HepG2 (cell line): Measurements from ENCODE around the gene SIGLEC1. TPM values are rescaled to one million over a fixed set of nuclear protein-coding genes. Genes with fewer than 3 reads are reported as not detected.

Source experiments
- BORCS8-MEF2B ChIP-seq: sonication (generic); formaldehyde crosslinking; IDR thresholded peaks from 2 replicates; pipeline ENCODE4 v1.8.0; 2022; ENCODE audit warnings: mild to moderate bottlenecking, missing genetic modification reagents
- CC2D1A ChIP-seq: sonication (generic); formaldehyde crosslinking; IDR thresholded peaks from 2 replicates; pipeline ENCODE4 v1.8.1; 2023; ENCODE audit warnings: mild to moderate bottlenecking, missing genetic modification reagents
- GATAD1 ChIP-seq: IDR thresholded peaks from 2 replicates; pipeline ENCODE4 v1.6.1; 2016; ENCODE audit warnings: missing genetic modification reagents, missing compliant biosample characterization
- HNF4G ChIP-seq, 2 experiments: sonication (generic) in 1 of 2; formaldehyde crosslinking in 1 of 2; IDR thresholded peaks; 2 replicates each; pipeline versions ENCODE4 v1.4.0 to v1.6.1; 2011 to 2020; ENCODE audit warnings: borderline replicate concordance in 2 of 2, low read depth in 2 of 2, mild to moderate bottlenecking in 2 of 2, low read length in 1 of 2, missing genetic modification reagents in 1 of 2, moderate library complexity in 1 of 2
- HNRNPLL ChIP-seq: fragments of 200-400 bp; formaldehyde crosslinking; IDR thresholded peaks from 2 replicates; pipeline ENCODE4 v1.6.1; 2017; ENCODE audit warnings: mild to moderate bottlenecking, low read depth, low read length; ENCODE audit not compliant: poor library complexity, severe bottlenecking
- MLLT10 ChIP-seq: sonication (generic); formaldehyde crosslinking; IDR thresholded peaks from 2 replicates; pipeline ENCODE4 v1.4.0; 2020; ENCODE audit warnings: missing genetic modification reagents
- MZF1 ChIP-seq: sonication (generic); formaldehyde crosslinking; IDR thresholded peaks from 2 replicates; pipeline ENCODE4 v1.8.1; 2023; ENCODE audit warnings: mild to moderate bottlenecking, missing genetic modification reagents, borderline replicate concordance
- NFIB ChIP-seq: sonication (generic); formaldehyde crosslinking; IDR thresholded peaks from 2 replicates; pipeline ENCODE4 v1.9.0; 2021; ENCODE audit warnings: missing genetic modification reagents, mild to moderate bottlenecking, borderline replicate concordance
- NFRKB ChIP-seq: fragments of 450-650 bp; IDR thresholded peaks from 2 replicates; pipeline ENCODE4 v1.6.1; 2017
- NR2F6 ChIP-seq, 2 experiments: IDR thresholded peaks; 2 replicates each; pipeline ENCODE4 v1.6.1; 2016; ENCODE audit warnings: antibody characterized with exemption in 1 of 2, mild to moderate bottlenecking in 1 of 2
- POLR2A ChIP-seq, 2 experiments: IDR thresholded peaks; 2 replicates each; pipeline ENCODE4 v1.6.1; 2011; ENCODE audit warnings: low read depth in 2 of 2, low read length in 2 of 2, mild to moderate bottlenecking in 1 of 2, moderate library complexity in 1 of 2; ENCODE audit not compliant: insufficient read depth in 1 of 2
- PRPF4 ChIP-seq: fragments of 200-400 bp; formaldehyde crosslinking; IDR thresholded peaks from 2 replicates; pipeline ENCODE4 v1.6.1; 2016; ENCODE audit warnings: low read length, low read depth; ENCODE audit not compliant: poor library complexity, severe bottlenecking
- RBAK ChIP-seq: sonication (generic); formaldehyde crosslinking; IDR thresholded peaks from 2 replicates; pipeline ENCODE4 v1.5.1; 2020; ENCODE audit warnings: mild to moderate bottlenecking, missing genetic modification reagents
- SMAD3 ChIP-seq: sonication (generic); formaldehyde crosslinking; IDR thresholded peaks from 2 replicates; pipeline ENCODE4 v1.4.0; 2020; ENCODE audit warnings: missing genetic modification reagents
- TBL1XR1 ChIP-seq: fragments of 150-350 bp; IDR thresholded peaks from 2 replicates; pipeline ENCODE4 v1.6.1; 2014; ENCODE audit warnings: borderline replicate concordance, low read length; ENCODE audit not compliant: partially characterized antibody
- ZFP90 ChIP-seq: sonication (generic); formaldehyde crosslinking; IDR thresholded peaks from 2 replicates; pipeline ENCODE4 v1.8.0; 2022; ENCODE audit warnings: missing genetic modification reagents, mild to moderate bottlenecking, inconsistent platforms, borderline replicate concordance
- ZFY ChIP-seq: sonication (generic); formaldehyde crosslinking; IDR thresholded peaks from 2 replicates; pipeline ENCODE4 v1.4.0; 2020; ENCODE audit warnings: missing genetic modification reagents
- ZNF143 ChIP-seq: sonication (generic); formaldehyde crosslinking; IDR thresholded peaks from 2 replicates; pipeline ENCODE4 v1.4.0; 2020; ENCODE audit warnings: missing genetic modification reagents
- ZNF331 ChIP-seq: sonication (generic); formaldehyde crosslinking; IDR thresholded peaks from 2 replicates; pipeline ENCODE4 v1.4.0; 2020; ENCODE audit warnings: missing genetic modification reagents
- ZNF576 ChIP-seq: sonication (generic); formaldehyde crosslinking; IDR thresholded peaks from 2 replicates; pipeline ENCODE4 v1.4.0; 2020; ENCODE audit warnings: mild to moderate bottlenecking, missing genetic modification reagents
- ZSCAN20 ChIP-seq: sonication (generic); formaldehyde crosslinking; IDR thresholded peaks from 2 replicates; pipeline ENCODE4 v1.4.0; 2020; ENCODE audit warnings: missing genetic modification reagents, mild to moderate bottlenecking, borderline replicate concordance
- polyA plus RNA-seq, 8 experiments: library from polyadenylated mRNA; depleted of rRNA in 3 of 8; stranded (reverse) in 7 of 8; unstranded in 1 of 8; fragments of >200 nt; fragmentation: Illumina TruSeq in 4 of 8; extraction: Trizol in 4 of 8; gene quantifications; 2 replicates each; pipeline versions ENCODE4 v1.2.1 to v1.2.3, GENCODE V29; 2011 to 2016; ENCODE audit warnings: low read depth in 4 of 8, missing spikeins in 1 of 8, mixed read lengths in 1 of 8; ENCODE audit not compliant: insufficient read depth in 1 of 8
- total RNA-seq, 5 experiments: library from RNA; depleted of rRNA; stranded (reverse); fragments of >200 nt; fragmentation: Illumina TruSeq; extraction: Trizol; gene quantifications; 2 replicates each; pipeline ENCODE4 v1.2.3, GENCODE V29; 2016; ENCODE audit warnings: low read depth in 1 of 5
- TF ChIP-seq, protein P1 (sequence below): sonication (generic); formaldehyde crosslinking; IDR thresholded peaks from 2 replicates; pipeline ENCODE4 v1.5.0; 2020; ENCODE audit warnings: mild to moderate bottlenecking, missing genetic modification reagents
- TF ChIP-seq, protein P2 (sequence below): sonication (generic); formaldehyde crosslinking; IDR thresholded peaks from 2 replicates; pipeline ENCODE4 v1.5.1; 2020; ENCODE audit warnings: missing genetic modification reagents, mild to moderate bottlenecking, borderline replicate concordance
- TF ChIP-seq, protein P3 (sequence below): sonication (generic); formaldehyde crosslinking; IDR thresholded peaks from 2 replicates; pipeline ENCODE4 v1.4.0; 2020; ENCODE audit warnings: mild to moderate bottlenecking, low read depth, missing genetic modification reagents
- TF ChIP-seq, protein P4 (sequence below): IDR thresholded peaks from 2 replicates; pipeline ENCODE4 v1.6.1; 2016

The SIGLEC1 gene
- total and polyA plus RNA-seq, 2 of the 13 experiments (the other 11 are each of a cell fraction or from before 2014, with no cell fraction given) = 0.01 TPM; not detected in 1

DNA sequence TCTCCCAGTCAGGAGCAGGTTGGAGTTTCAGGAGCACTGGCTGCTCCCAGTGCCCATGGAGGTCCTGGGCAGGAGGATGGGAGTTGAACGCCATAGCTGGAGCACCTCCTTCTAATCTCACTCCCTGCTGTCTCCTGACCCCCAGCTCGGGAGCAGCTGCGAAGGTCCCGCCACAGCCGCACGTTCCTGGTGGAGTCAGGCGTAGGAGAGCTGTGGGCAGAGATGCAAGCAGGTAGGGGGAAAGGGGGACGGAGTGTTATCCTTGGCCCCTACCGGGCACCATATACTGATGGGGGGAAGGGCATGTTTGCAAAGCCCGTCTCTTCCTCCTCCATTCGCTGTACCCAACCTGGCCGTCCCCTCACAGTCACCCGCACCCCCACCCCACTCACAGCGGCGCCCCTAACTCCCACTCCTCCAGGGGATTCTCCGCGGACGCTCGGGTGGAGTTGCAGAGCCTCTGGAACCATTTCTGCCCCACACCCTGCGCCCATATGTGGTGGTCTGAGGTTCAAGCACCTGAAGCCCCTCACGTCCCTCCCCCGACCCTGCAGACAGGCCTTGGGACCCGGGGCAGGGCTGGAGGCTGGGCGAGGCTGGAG is 36.8 kb upstream of the SIGLEC1 start (continued):
- TF ChIP-seq NR2F6 (IDR thresholded peaks at IDR 0.05) (no peak), NR2F6 (CRISPR knock-in tag; IDR thresholded peaks at IDR 0.05) (no peak), CC2D1A (no peak), GATAD1 (CRISPR knock-in tag) (no peak), TBL1XR1 (no peak), ZSCAN20 (CRISPR knock-in tag) (no peak), ZFP90 (peak; percentile 39; the same call in 1 of the 2 replicates), ZNF576 (0 out of 2 replicates have a peak, but pooled peaks have one; percentile 36), HNRNPLL (no peak), HNF4G (IDR thresholded peaks at IDR 0.05; ENCODE audit: borderline replicate concordance, low read depth, low read length) (no peak), HNF4G (CRISPR knock-in tag; IDR thresholded peaks at IDR 0.05; ENCODE audit: borderline replicate concordance, low read depth) (no peak), BORCS8-MEF2B (CRISPR knock-in tag) (no peak), RBAK (CRISPR knock-in tag) (no peak), MZF1 (no peak), POLR2A (IDR thresholded peaks at IDR 0.05; ENCODE audit: insufficient read depth in 1 of 2, low read depth in 2 of 2, low read length in 2 of 2) (no peak), SMAD3 (no peak), NFIB (CRISPR knock-in tag) (no peak), ZFY (CRISPR knock-in tag) (no peak), PRPF4 (no peak), MLLT10 (CRISPR knock-in tag) (no peak), NFRKB (no peak), ZNF143 (CRISPR knock-in tag) (no peak), ZNF331 (CRISPR knock-in tag) (no peak)
- TF ChIP-seq, protein P1, sequence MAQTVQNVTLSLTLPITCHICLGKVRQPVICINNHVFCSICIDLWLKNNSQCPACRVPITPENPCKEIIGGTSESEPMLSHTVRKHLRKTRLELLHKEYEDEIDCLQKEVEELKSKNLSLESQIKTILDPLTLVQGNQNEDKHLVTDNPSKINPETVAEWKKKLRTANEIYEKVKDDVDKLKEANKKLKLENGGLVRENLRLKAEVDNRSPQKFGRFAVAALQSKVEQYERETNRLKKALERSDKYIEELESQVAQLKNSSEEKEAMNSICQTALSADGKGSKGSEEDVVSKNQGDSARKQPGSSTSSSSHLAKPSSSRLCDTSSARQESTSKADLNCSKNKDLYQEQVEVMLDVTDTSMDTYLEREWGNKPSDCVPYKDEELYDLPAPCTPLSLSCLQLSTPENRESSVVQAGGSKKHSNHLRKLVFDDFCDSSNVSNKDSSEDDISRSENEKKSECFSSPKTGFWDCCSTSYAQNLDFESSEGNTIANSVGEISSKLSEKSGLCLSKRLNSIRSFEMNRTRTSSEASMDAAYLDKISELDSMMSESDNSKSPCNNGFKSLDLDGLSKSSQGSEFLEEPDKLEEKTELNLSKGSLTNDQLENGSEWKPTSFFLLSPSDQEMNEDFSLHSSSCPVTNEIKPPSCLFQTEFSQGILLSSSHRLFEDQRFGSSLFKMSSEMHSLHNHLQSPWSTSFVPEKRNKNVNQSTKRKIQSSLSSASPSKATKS (CRISPR knock-in tag) = no peak
- TF ChIP-seq, protein P2, sequence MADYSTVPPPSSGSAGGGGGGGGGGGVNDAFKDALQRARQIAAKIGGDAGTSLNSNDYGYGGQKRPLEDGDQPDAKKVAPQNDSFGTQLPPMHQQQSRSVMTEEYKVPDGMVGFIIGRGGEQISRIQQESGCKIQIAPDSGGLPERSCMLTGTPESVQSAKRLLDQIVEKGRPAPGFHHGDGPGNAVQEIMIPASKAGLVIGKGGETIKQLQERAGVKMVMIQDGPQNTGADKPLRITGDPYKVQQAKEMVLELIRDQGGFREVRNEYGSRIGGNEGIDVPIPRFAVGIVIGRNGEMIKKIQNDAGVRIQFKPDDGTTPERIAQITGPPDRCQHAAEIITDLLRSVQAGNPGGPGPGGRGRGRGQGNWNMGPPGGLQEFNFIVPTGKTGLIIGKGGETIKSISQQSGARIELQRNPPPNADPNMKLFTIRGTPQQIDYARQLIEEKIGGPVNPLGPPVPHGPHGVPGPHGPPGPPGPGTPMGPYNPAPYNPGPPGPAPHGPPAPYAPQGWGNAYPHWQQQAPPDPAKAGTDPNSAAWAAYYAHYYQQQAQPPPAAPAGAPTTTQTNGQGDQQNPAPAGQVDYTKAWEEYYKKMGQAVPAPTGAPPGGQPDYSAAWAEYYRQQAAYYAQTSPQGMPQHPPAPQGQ (CRISPR knock-in tag) = no peak
- TF ChIP-seq, protein P3, sequence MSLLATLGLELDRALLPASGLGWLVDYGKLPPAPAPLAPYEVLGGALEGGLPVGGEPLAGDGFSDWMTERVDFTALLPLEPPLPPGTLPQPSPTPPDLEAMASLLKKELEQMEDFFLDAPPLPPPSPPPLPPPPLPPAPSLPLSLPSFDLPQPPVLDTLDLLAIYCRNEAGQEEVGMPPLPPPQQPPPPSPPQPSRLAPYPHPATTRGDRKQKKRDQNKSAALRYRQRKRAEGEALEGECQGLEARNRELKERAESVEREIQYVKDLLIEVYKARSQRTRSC (CRISPR knock-in tag) = peak; percentile 21; the same call in 1 of the 2 replicates
- TF ChIP-seq, protein P4, sequence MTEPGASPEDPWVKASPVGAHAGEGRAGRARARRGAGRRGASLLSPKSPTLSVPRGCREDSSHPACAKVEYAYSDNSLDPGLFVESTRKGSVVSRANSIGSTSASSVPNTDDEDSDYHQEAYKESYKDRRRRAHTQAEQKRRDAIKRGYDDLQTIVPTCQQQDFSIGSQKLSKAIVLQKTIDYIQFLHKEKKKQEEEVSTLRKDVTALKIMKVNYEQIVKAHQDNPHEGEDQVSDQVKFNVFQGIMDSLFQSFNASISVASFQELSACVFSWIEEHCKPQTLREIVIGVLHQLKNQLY (CRISPR knock-in tag) = no peak
